ENCODE results near the gene MIF. TPM values are rescaled to one million over a fixed set of nuclear protein-coding genes. Genes with fewer than 3 reads are reported as not detected.

Gene MIF
- total RNA-seq, result 901 and 1,073 TPM in 2 replicates

DNA sequence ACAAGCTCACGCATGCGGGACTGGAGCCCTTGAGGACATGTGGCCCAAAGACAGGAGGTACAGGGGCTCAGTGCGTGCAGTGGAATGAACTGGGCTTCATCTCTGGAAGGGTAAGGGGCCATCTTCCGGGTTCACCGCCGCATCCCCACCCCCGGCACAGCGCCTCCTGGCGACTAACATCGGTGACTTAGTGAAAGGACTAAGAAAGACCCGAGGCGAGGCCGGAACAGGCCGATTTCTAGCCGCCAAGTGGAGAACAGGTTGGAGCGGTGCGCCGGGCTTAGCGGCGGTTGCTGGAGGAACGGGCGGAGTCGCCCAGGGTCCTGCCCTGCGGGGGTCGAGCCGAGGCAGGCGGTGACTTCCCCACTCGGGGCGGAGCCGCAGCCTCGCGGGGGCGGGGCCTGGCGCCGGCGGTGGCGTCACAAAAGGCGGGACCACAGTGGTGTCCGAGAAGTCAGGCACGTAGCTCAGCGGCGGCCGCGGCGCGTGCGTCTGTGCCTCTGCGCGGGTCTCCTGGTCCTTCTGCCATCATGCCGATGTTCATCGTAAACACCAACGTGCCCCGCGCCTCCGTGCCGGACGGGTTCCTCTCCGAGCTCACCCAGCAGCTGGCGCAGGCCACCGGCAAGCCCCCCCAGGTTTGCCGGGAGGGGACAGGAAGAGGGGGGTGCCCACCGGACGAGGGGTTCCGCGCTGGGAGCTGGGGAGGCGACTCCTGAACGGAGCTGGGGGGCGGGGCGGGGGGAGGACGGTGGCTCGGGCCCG, at the start of gene MIF:
MIF (plus strand) TSS at position 439 of the 765 bp plus-strand sequence; CDS start at position 531, 92 bp downstream.
- peak; percentile 37 for DNase-seq (ENCODE audit: low read depth)
- H3K4me3 ChIP-seq (ENCODE audit: low read depth, low read length), result peak within 1 kb of the TSS; percentile 86
- TF ChIP-seq, protein P1, sequence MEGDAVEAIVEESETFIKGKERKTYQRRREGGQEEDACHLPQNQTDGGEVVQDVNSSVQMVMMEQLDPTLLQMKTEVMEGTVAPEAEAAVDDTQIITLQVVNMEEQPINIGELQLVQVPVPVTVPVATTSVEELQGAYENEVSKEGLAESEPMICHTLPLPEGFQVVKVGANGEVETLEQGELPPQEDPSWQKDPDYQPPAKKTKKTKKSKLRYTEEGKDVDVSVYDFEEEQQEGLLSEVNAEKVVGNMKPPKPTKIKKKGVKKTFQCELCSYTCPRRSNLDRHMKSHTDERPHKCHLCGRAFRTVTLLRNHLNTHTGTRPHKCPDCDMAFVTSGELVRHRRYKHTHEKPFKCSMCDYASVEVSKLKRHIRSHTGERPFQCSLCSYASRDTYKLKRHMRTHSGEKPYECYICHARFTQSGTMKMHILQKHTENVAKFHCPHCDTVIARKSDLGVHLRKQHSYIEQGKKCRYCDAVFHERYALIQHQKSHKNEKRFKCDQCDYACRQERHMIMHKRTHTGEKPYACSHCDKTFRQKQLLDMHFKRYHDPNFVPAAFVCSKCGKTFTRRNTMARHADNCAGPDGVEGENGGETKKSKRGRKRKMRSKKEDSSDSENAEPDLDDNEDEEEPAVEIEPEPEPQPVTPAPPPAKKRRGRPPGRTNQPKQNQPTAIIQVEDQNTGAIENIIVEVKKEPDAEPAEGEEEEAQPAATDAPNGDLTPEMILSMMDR (conservative IDR thresholded peaks at IDR 0.05; ENCODE audit: low read depth, low read length), result peak; percentile 85

DNA sequence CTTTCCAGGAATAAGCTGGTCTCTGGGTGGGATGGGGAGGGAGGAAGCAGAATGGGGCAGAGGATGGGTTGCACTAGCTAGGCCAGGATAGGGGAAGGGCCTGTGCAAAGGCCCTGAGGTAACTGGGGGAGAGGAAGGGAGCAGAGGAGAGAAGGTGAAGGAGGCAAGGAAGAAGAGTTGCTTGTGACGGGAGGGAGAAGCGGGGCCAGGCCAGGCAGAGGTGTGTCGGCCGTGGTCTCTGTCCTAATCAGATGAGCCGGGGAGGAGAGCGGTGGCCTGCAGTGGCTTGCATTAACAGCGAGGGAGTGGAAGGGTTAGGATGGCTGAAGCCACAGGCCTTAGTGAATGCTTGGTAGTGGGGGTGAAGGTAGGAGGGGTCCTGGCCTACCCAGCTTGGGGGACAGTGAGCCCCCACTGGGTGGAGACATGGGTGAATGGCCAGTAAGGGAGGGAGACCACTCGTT, 49.4 kb upstream of the MIF start:
- no peak overlapping the region for H3K4me3 ChIP-seq (ENCODE audit: low read depth, low read length)
- DNase-seq (ENCODE audit: low read depth), result no peak
- TF ChIP-seq, protein P1 (conservative IDR thresholded peaks at IDR 0.05; ENCODE audit: low read depth, low read length), result no peak

DNA sequence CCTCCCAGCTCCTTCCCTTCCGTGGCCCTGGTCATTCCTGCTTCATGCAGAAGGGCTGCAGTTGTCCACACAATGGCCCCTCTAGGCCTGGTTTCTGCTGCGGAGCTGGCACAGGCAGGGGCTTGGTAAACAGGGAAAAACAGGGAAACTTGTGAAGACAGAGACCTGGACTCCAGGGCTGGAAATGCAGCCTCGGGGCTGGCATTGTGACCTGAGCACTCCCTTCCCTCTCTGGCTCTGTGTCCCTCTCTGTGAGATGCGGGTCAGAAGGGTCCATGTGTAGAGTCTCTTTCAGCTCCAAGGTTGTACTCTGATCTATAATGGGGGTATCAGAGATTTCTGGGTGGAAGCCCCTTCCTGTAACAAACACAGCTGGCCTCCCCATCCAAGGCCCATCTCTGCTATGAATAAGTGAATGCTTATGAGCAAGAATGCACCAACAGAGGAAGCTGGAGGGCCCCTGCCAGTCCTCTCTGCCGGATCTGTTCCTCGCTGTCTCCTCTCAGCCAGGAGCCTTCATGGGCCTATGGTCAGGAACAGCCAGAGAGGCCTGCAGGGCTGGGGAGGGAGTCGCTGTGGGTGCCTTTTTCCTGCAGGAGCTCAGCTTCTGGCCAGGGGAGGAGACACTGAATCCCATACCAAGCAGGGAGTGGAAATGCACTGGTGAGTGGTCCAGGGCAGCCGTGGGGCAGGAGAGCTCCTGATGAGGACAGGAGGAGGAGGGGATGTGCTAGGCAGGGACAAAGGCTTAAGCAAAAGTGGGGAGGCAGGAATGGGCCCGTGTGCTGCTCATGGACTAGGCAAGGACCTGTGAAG, 48.7 kb upstream of the MIF start:
- H3K4me3 ChIP-seq (ENCODE audit: low read depth, low read length), result no peak overlapping the region
- TF ChIP-seq, protein P1 (conservative IDR thresholded peaks at IDR 0.05; ENCODE audit: low read depth, low read length), result no peak
- no peak for DNase-seq (ENCODE audit: low read depth)

DNA sequence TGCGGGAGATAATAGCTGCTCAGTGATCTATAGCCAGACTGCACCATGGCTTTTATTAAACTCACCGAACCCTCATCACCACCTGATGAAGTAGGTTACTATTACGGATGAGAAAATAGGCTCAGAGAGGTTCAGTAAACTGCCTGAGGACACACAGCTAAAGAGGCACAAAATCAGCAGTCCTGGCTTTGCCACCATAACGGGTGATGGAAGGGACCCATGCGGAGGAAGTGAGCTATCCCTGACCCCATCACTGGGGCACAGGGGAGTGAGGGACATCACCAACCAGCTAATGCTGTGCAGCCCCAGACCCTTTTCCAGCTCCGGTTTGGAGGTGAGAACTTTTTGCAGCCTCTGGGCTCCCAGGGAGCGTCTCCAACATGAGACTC, 48.1 kb upstream of the MIF start:
- no peak overlapping the region for H3K4me3 ChIP-seq (ENCODE audit: low read depth, low read length)
- DNase-seq (ENCODE audit: low read depth), result no peak
- TF ChIP-seq, protein P1 (conservative IDR thresholded peaks at IDR 0.05; ENCODE audit: low read depth, low read length), result no peak

DNA sequence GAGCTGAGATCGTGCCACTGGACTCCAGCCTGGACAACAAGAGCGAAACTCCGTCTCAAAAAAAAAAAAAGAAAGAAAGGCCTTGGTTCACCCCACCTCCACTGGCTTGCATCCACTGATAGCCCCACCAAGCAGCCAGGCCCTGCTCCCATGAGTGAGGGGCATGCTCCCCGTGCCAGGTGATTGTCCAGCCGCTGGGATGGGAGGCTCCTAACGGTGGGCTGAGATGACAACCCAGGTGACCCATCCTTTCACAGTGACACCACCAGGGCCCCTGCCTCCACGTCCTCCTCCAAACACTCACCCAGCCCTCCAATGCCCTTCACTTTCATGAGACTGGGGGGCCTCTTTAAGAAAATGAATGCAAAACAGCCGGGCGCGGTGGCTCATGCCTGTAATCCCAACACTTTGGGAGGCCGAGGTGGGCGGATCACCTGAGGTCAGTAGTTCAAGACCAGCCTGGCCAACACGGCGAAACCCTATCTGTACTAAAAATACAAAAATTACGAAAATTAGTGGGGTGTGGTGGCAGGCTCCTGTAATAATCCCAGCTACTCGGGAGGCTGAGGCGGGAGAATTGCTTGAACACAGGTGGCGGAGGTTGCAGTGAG, 46.8 kb upstream of the MIF start:
- no peak for DNase-seq (ENCODE audit: low read depth)
- TF ChIP-seq, protein P1 (conservative IDR thresholded peaks at IDR 0.05; ENCODE audit: low read depth, low read length), result no peak

DNA sequence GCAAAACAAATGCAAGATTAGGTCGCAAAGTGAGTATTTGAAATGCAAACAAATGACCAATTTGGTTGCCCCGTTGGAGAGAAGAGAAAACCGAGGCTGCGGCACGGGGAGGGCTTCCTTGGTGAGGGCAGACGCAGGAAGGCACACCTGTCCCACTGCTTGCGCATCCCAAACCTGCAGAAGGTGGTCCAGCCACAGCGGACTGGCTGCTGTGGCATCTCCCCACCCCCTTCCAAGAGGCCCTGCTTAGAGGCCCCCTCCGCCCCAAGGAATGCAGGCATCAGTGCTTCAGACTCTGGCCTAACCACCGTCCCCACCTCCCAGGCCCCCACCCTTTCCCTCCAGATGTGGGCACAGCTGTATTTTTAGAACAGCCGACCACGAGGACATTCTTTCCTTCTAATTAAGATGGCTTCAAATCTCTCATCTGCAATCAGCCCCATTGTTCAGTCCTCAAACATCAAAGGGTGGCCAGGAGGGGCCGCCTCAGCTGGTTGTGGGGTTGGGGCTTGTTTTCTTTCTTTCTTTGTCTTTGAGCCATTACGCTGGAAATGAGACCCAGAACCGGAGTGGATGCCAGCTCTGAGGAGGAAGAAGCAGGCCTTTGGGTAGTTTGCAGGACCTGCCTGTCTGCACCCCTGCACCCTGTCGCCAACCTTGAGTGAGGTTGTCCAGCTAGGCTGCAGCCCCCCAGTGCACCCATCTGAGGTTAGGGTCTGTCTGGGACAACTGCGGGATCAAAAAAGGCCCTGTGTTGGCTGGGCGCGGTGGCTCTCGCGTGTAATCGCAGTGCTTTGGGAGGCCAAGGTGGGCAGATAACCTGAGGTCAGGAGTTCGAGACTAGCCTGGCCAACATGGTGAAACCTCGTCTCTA, 46.0 kb upstream of the MIF start:
- no peak overlapping the region for H3K4me3 ChIP-seq (ENCODE audit: low read depth, low read length)
- DNase-seq (ENCODE audit: low read depth), result no peak
- TF ChIP-seq, protein P1 (conservative IDR thresholded peaks at IDR 0.05; ENCODE audit: low read depth, low read length), result no peak

More for the DNA sequence above, 46.8 kb upstream of the MIF start:
- H3K4me3 ChIP-seq (ENCODE audit: low read depth, low read length), result no peak overlapping the region
